Measurements from ENCODE around the gene ZCCHC14. TPM values are rescaled to one million over a fixed set of nuclear protein-coding genes. Genes with fewer than 3 reads are reported as not detected.

The ZCCHC14 gene
- total RNA-seq, 4 donors from 2014 or later: 27.7 to 56.1 (median 36.7) TPM

DNA sequence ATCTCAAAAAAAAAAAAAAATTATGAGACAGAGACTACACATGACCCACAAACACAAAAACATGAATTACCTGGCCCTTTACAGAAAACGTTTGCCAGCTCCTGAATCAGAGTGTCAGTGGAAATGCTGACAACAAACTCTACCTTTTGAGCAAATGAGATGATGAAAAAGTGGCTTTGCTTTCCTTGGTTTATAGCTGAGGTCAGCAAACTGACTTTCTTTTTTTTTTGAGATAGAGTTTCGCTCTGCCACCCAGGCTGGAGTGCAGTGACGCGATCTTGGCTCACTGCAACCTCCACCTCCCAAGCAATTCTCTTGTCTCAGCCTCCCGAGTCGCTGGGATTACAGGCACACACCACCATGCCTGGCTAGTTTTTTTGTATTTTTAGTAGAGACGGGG lies 46.3 kb downstream of the ZCCHC14 start:
- H3K4me3 ChIP-seq: no peak overlapping the region
- TF ChIP-seq, protein P1, sequence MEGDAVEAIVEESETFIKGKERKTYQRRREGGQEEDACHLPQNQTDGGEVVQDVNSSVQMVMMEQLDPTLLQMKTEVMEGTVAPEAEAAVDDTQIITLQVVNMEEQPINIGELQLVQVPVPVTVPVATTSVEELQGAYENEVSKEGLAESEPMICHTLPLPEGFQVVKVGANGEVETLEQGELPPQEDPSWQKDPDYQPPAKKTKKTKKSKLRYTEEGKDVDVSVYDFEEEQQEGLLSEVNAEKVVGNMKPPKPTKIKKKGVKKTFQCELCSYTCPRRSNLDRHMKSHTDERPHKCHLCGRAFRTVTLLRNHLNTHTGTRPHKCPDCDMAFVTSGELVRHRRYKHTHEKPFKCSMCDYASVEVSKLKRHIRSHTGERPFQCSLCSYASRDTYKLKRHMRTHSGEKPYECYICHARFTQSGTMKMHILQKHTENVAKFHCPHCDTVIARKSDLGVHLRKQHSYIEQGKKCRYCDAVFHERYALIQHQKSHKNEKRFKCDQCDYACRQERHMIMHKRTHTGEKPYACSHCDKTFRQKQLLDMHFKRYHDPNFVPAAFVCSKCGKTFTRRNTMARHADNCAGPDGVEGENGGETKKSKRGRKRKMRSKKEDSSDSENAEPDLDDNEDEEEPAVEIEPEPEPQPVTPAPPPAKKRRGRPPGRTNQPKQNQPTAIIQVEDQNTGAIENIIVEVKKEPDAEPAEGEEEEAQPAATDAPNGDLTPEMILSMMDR (IDR thresholded peaks at IDR 0.05): no peak
- TF ChIP-seq POLR2A (IDR thresholded peaks at IDR 0.05): no peak
- TF ChIP-seq EP300 (IDR thresholded peaks at IDR 0.05; ENCODE audit: low read depth): no peak
- TF ChIP-seq POLR2AphosphoS5 (IDR thresholded peaks at IDR 0.05): no peak
- no peaks in the 10 kb centered on the region for H3K9me3 ChIP-seq
- peaks cover 0 to 10% (median 0%) of the 10 kb centered on the region in 4 donors for H3K4me1 ChIP-seq
- in situ Hi-C loops (cut with MboI; ENCODE audit: low pct_ligation_motif_present in 1 of 4, low pct_unique_long_range_greater_than_20kb in 1 of 4, low sequenced_read_pairs in 3 of 4) (no loop called here), intact Hi-C loops (cut with DNase I; ENCODE audit: low total_unique reads) (no loop called here)
- H3K36me3 ChIP-seq: peaks cover 0 to 35% (median 0%) of the 10 kb centered on the region in 4 donors
- H3K27me3 ChIP-seq: no peaks in the 10 kb centered on the region
- WGBS, 2 donors (ENCODE audit: low coverage in 1 of 2): 87 to 92% methylated on average over 6 to 7 of the region's 7 CpGs
- DNase-seq: no peak
- peak overlapping the region; percentile 59 to 83 (median 74) for H3K27ac ChIP-seq

DNA sequence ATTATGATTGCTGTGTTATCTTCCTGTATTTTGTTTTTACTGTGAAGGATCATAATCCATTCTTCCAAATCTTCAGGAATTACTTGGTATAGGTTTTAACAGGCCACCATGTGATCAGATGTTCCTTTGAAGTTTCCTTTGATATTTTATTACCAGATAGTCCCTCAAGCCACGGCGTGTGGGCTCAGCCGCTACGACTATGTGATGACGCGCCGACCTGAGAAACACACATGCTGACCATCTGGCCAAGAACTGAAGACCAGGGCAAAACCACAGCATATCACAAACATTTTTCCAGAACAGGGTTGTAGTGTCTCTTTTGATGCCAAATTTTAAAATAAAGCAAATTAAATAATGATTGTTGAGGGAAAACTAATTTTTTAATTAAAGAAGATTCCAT lies 47.3 kb downstream of the ZCCHC14 start:
- DNase-seq: no peak
- H3K4me3 ChIP-seq: no peak overlapping the region
- H3K27me3 ChIP-seq: no peaks in the 10 kb centered on the region
- intact Hi-C loops (cut with DNase I; ENCODE audit: low total_unique reads): no loop called here
- in situ Hi-C loops (cut with MboI; ENCODE audit: low pct_ligation_motif_present in 1 of 4, low pct_unique_long_range_greater_than_20kb in 1 of 4, low sequenced_read_pairs in 3 of 4): no loop called here
- H3K4me1 ChIP-seq: peaks cover 0 to 10% (median 0%) of the 10 kb centered on the region in 4 donors
- H3K9me3 ChIP-seq: no peaks in the 10 kb centered on the region
- no peak overlapping the region for H3K27ac ChIP-seq
- H3K36me3 ChIP-seq: peaks cover 0 to 35% (median 0%) of the 10 kb centered on the region in 4 donors
- 85 to 100% methylated on average over 4 to 7 of the region's 7 CpGs for WGBS, 2 donors (ENCODE audit: low coverage in 1 of 2)
- TF ChIP-seq EP300 (IDR thresholded peaks at IDR 0.05; ENCODE audit: low read depth) (no peak), POLR2A (IDR thresholded peaks at IDR 0.05) (no peak), POLR2AphosphoS5 (IDR thresholded peaks at IDR 0.05) (no peak)
- TF ChIP-seq, protein P1 (IDR thresholded peaks at IDR 0.05): no peak

DNA sequence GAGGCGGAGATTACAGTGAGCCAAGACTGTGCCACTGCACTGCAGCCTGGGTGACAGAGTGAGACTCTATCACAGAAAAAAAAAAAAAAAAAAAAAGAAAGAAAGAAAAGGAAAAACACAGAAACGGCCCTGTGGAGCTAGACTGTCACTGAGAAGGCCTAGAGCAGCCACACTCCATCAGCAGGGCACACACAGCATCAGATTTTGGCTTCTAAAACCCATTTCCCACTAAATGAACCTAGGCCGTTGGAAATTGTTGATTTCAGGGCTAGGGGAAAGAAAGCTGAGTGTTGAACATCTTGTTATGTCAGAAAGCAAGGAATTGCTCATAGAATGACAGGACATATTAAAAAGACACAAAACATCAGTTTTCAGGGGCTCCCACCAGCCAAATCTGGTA lies 48.9 kb downstream of the ZCCHC14 start:
- DNase-seq: no peak
- no peaks in the 10 kb centered on the region for H3K9me3 ChIP-seq
- no peak for TF ChIP-seq POLR2A (IDR thresholded peaks at IDR 0.05)
- TF ChIP-seq, protein P1 (IDR thresholded peaks at IDR 0.05): no peak
- intact Hi-C loops (cut with DNase I; ENCODE audit: low total_unique reads) (no loop called here), in situ Hi-C loops (cut with MboI; ENCODE audit: low pct_ligation_motif_present in 1 of 4, low pct_unique_long_range_greater_than_20kb in 1 of 4, low sequenced_read_pairs in 3 of 4) (no loop called here)
- H3K27ac ChIP-seq: no peak overlapping the region
- H3K36me3 ChIP-seq: peaks cover 0 to 35% (median 0%) of the 10 kb centered on the region in 4 donors
- 77 to 87% methylated on average over 2 to 3 of the region's 3 CpGs for WGBS, 2 donors (ENCODE audit: low coverage in 1 of 2)
- no peaks in the 10 kb centered on the region for H3K27me3 ChIP-seq
- H3K4me3 ChIP-seq: no peak overlapping the region
- peaks cover 0 to 13% (median 0%) of the 10 kb centered on the region in 4 donors for H3K4me1 ChIP-seq

DNA sequence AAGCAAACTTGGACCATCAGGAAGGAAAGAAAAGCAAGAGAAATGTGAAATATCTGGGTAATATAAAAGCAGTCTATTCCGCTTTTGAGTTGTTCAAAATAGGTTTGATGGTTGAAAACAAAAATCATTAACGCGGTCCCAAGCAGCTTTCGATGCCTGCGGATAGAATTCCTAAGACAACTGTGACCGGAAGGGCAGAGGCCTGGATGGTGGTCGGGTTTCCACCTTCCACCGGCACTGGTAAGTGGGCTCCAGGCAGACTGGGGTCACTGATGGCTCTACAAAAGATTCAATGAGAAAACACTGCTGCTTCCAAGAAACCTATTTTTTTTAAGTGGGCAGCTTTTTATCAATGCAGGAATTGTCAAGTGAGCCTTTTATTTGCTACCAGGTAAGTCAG lies 49.8 kb downstream of the ZCCHC14 start:
- no peak for DNase-seq
- in situ Hi-C loops (cut with MboI; ENCODE audit: low pct_ligation_motif_present in 1 of 4, low pct_unique_long_range_greater_than_20kb in 1 of 4, low sequenced_read_pairs in 3 of 4): no loop called here
- TF ChIP-seq, protein P1 (IDR thresholded peaks at IDR 0.05): no peak
- no peak for TF ChIP-seq POLR2AphosphoS5 (IDR thresholded peaks at IDR 0.05)
- no peak for TF ChIP-seq POLR2A (IDR thresholded peaks at IDR 0.05)
- TF ChIP-seq EP300 (IDR thresholded peaks at IDR 0.05; ENCODE audit: low read depth): no peak
- Histone ChIP-seq H3K4me1 (peaks cover 0 to 21% (median 2%) of the 10 kb centered on the region in 4 donors), H3K27me3 (no peaks in the 10 kb centered on the region), H3K9me3 (no peaks in the 10 kb centered on the region), H3K27ac (no peak overlapping the region), H3K36me3 (peaks cover 0 to 27% (median 0%) of the 10 kb centered on the region in 4 donors), H3K4me3 (no peak overlapping the region)
- intact Hi-C loops (cut with DNase I; ENCODE audit: low total_unique reads): no loop called here
- WGBS, 2 donors (ENCODE audit: low coverage in 1 of 2): 83 to 93% methylated on average over 1 to 8 of the region's 8 CpGs

All from transverse colon (tissue), 4 donors.